GM18520 (cell line): ENCODE results near the gene CTNNA2.
"Not testable (repeated sequence)": the region's sequence is repeated elsewhere in the genome, so short reads cannot be mapped to it uniquely, and the experiment has no call there.

ENCODE experiments used
- ATAC-seq: cut with Tn5 transposase; IDR thresholded peaks from one replicate; pipeline ENCODE4 v1.9.1; 2021; ENCODE audit not compliant: unreplicated experiment

CTNNA2 gene

GRCh38 chr2:80169811-80170594 is 657.2 kb downstream of the CTNNA2 start:
- no peak for ATAC-seq

- no peak for ATAC-seq
Observed at GRCh38 chr2:80185091-80185490, 672.2 kb downstream of the CTNNA2 start.

DNA sequence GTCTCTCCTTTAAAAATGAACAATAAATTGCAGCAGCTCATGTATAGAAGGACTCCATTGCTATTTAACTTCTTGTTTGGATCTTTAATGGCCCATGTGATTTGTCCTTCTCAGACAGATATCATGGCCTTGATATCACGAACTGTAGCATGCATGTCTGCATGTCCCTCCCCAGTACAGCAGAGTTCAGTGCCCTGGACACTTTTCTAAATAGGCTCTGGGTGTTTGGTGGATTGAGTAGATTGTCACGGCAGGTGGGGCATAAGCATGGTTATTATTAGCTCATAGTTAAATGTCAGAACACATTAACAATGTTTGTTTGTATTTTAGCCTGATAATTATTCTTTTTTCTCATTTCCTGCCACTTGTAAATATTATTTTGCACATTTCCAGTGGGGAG is 673.4 kb downstream of the CTNNA2 start:
- ATAC-seq: no peak

- ATAC-seq: no peak
Observed at GRCh38 chr2:80187156-80187555, 674.3 kb downstream of the CTNNA2 start.

GRCh38 chr2:80190166-80190565 is 677.3 kb downstream of the CTNNA2 start:
- no peak for ATAC-seq

DNA sequence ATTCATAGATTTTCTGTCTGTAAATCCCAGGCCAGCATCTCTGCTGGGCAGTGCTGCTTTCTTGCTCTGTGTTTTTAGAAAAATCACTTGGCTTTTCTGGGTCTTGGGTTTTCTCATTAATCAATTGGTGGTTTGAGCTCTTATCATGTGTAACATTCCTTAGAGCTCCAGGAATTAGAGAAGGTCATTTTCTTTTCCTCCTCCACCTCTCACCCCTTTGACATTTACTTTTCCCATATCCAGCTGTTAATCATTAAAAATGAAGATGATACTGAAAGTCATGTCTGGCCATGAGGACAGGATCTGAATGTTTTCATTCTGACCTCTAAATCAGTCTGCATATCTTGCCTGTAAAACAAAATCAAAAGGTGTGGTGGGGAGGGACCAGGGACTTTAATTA is 680.7 kb downstream of the CTNNA2 start:
- no peak for ATAC-seq

- ATAC-seq: no peak
Observed at GRCh38 chr2:80195034-80195433, 682.2 kb downstream of the CTNNA2 start.

DNA sequence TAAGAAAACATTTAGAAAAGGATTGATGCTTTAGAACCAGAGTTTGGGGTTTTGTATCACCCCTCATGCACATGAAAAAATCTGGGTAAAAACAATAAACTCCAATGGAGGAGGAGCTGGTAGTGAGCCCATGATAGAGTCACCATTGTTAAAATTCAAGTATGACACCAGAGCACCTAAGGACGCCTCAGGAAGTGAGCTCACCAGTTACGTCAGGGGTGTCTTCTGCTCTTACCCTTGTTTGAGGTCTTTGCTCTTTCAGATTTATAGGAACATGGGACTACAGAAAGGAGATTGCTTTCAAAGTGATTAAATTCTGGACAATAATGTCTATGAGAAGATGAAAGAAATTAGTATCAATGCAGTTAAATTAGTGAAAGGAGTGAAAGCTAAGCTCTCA is 685.2 kb downstream of the CTNNA2 start:
- no peak for ATAC-seq

DNA sequence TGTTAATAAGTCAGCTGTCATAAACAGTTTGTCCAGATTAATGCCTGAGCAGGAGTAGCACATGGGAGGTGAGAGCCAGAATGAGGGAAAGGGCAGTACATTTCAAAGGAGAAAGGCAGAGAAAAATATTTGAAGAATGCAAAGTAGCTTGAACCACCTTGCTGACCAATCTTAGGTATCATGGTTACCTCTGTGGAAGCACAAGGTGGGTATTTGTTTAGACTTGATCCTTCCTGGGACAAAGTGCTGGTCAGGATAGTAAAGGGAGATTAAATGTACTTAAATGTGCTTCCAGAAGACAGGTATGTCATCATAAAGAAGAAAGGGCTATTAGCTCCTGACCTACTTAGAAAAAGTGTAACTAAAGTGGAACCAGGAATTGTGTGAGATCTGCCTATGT is 686.7 kb downstream of the CTNNA2 start:
- no peak for ATAC-seq

GRCh38 chr2:80203929-80204328 is 691.1 kb downstream of the CTNNA2 start:
- ATAC-seq: not testable (repeated sequence)

DNA sequence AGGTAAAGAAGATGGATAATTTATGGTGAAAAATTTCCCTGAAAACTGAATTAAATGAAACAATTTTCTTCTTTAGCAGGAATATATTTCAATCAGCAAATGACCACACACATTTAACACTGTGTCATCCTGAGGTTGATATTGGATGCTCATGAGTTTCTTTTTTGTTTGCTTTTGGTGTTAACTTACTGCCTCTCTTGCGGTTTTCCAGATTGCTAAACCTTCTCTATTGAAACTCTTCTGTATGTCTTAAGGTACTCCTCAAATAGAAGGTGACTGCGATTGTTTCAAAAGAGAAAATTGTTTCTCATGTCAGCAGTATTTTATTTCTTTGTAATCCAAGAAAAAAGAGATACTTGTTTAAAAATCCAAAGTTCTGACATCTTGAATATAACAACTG is 692.6 kb downstream of the CTNNA2 start:
- no peak for ATAC-seq

DNA sequence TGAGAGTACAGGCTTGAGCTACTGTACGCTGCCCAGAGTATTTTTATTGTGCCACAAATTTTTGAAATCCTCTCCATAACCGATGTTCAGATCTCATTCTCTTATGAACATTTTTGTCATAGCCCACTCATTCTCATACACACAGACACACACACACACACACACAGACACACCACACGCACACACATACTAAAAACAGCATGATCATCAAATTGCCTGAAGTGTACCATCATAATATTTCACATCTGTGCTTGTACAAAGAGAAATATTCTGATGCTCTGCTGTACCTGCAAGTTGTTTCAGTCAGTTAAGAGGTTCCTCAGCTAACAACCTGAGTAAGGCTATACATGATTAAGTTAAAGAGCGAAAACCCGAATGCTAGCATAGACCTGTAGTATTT is 696.6 kb downstream of the CTNNA2 start:
- no peak for ATAC-seq

- ATAC-seq: no peak
Observed at GRCh38 chr2:80217446-80217845, 704.6 kb downstream of the CTNNA2 start.

- no peak for ATAC-seq
Observed at GRCh38 chr2:80222644-80223043, 709.8 kb downstream of the CTNNA2 start.

DNA sequence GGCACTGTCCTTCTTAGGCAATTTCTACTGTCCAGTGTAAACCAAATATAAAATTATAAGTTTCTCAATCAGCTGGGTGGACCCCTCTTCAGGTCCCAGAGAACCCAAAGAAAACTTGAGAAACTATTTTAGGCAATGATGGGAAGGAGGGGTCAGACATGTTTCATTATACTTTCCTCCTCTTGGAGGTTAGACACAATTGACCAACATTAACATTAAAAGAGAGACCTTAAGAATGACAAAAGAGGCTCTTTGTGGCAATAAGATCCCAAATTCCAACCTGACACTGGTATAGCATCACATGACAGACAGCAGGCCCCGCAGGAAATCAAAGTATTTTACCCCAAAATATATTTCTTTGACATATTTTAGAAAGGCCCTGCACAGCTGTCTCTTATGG is 718.6 kb downstream of the CTNNA2 start:
- no peak for ATAC-seq

GRCh38 chr2:80233333-80233732 is 720.5 kb downstream of the CTNNA2 start:
- no peak for ATAC-seq

GRCh38 chr2:80238692-80239469 is 726.0 kb downstream of the CTNNA2 start:
- ATAC-seq: no peak

- no peak for ATAC-seq
Observed at GRCh38 chr2:80242355-80242910, 729.6 kb downstream of the CTNNA2 start.

DNA sequence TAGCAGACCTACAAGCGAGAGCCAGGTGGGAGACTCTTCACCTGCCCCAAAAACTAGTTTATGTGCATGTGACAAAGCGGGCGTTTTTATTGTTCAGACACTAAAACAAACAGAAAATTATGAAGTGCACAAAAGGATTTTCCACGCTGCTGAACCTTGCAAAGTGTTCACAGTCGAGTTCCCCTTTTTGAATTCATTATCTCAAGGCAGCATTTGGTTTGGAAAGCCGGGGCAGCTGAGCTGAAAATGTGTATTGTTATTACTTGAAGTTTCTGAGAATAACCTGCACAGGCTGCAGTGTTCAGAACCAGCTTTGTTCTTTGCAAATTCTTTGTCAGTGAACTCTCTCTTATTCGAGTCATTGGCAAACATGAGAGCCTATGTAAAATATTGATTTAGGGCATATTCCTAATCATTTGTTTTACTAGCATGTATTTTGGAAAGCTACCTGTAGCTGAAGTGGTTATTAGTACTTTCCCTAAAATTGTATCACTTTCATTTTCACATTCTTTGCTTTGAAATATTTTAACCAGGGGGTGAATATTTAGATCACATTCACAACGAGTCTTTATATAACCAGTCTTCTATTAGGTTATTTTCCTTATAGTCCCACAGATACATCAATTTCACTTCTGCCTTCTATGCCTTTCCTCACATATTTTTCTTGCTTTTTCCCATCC is 732.2 kb downstream of the CTNNA2 start:
- ATAC-seq: no peak

- no peak for ATAC-seq
Observed at GRCh38 chr2:80246534-80246933, 733.7 kb downstream of the CTNNA2 start.

- ATAC-seq: no peak
Observed at GRCh38 chr2:80247339-80247738, 734.5 kb downstream of the CTNNA2 start.

GRCh38 chr2:80248146-80248545 is 735.3 kb downstream of the CTNNA2 start:
- no peak for ATAC-seq
